GM06990 (cell line): Measurements from ENCODE around the gene TELO2.
"Not testable (repeated sequence)": the region's sequence is repeated elsewhere in the genome, so short reads cannot be mapped to it uniquely, and the experiment has no call there.

ENCODE experiments used
- DNase-seq: peaks from one replicate; pipeline ENCODE4 v3.0.0-alpha.2; 2011; ENCODE audit not compliant: insufficient read length; ENCODE audit errors: extremely low read depth
- H3K27me3 ChIP-seq: replicated peaks from 2 replicates; pipeline ENCODE4 v1.6.0; 2011; ENCODE audit warnings: low read length; ENCODE audit not compliant: control insufficient read depth, insufficient read depth
- H3K36me3 ChIP-seq: 2 replicates; pipeline ENCODE4 v1.5.1; 2011; ENCODE audit warnings: low read length; ENCODE audit not compliant: control insufficient read depth, insufficient read depth
- H3K4me3 ChIP-seq: replicated peaks from 2 replicates; pipeline ENCODE4 v1.5.1; 2011; ENCODE audit warnings: low read depth, mild to moderate bottlenecking, control low read depth, low read length
- CTCF ChIP-seq: IDR thresholded peaks from 2 replicates; pipeline ENCODE4 v1.5.1; 2011; ENCODE audit warnings: low read length, control low read depth, mild to moderate bottlenecking, inconsistent platforms; ENCODE audit not compliant: insufficient read depth, poor library complexity, severe bottlenecking

The TELO2 gene

GRCh38 chr16:1466054-1466453 lies 27.1 kb upstream of the TELO2 start:
- TF ChIP-seq CTCF = no peak
- Histone ChIP-seq H3K27me3 (no peaks in the 10 kb centered on the region), H3K4me3 (no peak overlapping the region), H3K36me3 (peaks cover under 1% of the 10 kb centered on the region; the same call in 1 of the 2 replicates)
- DNase-seq = no peak

GRCh38 chr16:1466968-1467521 lies 26.1 kb upstream of the TELO2 start:
- Histone ChIP-seq H3K27me3 (no peaks in the 10 kb centered on the region), H3K36me3 (no peaks in the 10 kb centered on the region), H3K4me3 (no peak overlapping the region)
- DNase-seq = peak; percentile 6
- no peak for TF ChIP-seq CTCF

- H3K4me3 ChIP-seq = no peak overlapping the region
- TF ChIP-seq CTCF = no peak
- no peaks in the 10 kb centered on the region for H3K36me3 ChIP-seq
- DNase-seq = peak; percentile 5
- H3K27me3 ChIP-seq = no peaks in the 10 kb centered on the region
Measured at GRCh38 chr16:1468426-1468810, 24.7 kb upstream of the TELO2 start.

- H3K27me3 ChIP-seq, H3K4me3 ChIP-seq, H3K36me3 ChIP-seq, DNase-seq: not testable (repeated sequence)
Measured at GRCh38 chr16:1469141-1469540, 24.0 kb upstream of the TELO2 start.

GRCh38 chr16:1469693-1470201 lies 23.4 kb upstream of the TELO2 start:
- H3K4me3 ChIP-seq = no peak overlapping the region

More at GRCh38 chr16:1469693-1470201, 23.4 kb upstream of the TELO2 start:
- no peak for DNase-seq
- H3K27me3 ChIP-seq = no peaks in the 10 kb centered on the region
- TF ChIP-seq CTCF = no peak
- no peaks in the 10 kb centered on the region for H3K36me3 ChIP-seq
